Mesenchymal stem cell (in vitro differentiated cells and primary cell): ENCODE data around the gene ABCB8.

Source experiments
- DNase-seq: peaks from one replicate; pipeline ENCODE4 v3.0.0-alpha.2; 2013
- H2AFZ ChIP-seq: one replicate; pipeline ENCODE4 v1.6.1; 2013; ENCODE audit warnings: low read depth, mild to moderate bottlenecking, control low read depth, inconsistent platforms, low read length, moderate library complexity
- H2AK5ac ChIP-seq: 2 replicates; pipeline ENCODE4 v1.6.1; 2013; ENCODE audit warnings: low read length, moderate library complexity, mild to moderate bottlenecking, inconsistent platforms; ENCODE audit not compliant: severe bottlenecking
- H2BK120ac ChIP-seq: one replicate; pipeline ENCODE4 v1.6.1; 2013; ENCODE audit warnings: low read depth, mild to moderate bottlenecking, inconsistent platforms, low read length, moderate library complexity
- H2BK12ac ChIP-seq, 2 experiments: one replicate each; pipeline ENCODE4 v1.6.1; 2013; ENCODE audit warnings: inconsistent platforms in 2 of 2, low read length in 2 of 2, mild to moderate bottlenecking in 2 of 2, moderate library complexity in 2 of 2, control low read depth in 1 of 2
- H2BK15ac ChIP-seq: one replicate; pipeline ENCODE4 v1.6.1; 2013; ENCODE audit warnings: mild to moderate bottlenecking, low read depth, inconsistent platforms; ENCODE audit not compliant: poor library complexity, severe bottlenecking
- H2BK5ac ChIP-seq: 2 replicates; pipeline ENCODE4 v1.6.1; 2013; ENCODE audit warnings: low read depth, mild to moderate bottlenecking, low read length, control low read depth, inconsistent platforms; ENCODE audit not compliant: poor library complexity, severe bottlenecking
- H3K14ac ChIP-seq, 2 experiments: one replicate each; pipeline ENCODE4 v1.6.1; 2013; ENCODE audit warnings: inconsistent platforms in 2 of 2, low read length in 2 of 2, control low read depth in 1 of 2, mild to moderate bottlenecking in 1 of 2, moderate library complexity in 1 of 2
- H3K18ac ChIP-seq, 2 experiments: one replicate each; pipeline ENCODE4 v1.6.1; 2013; ENCODE audit warnings: inconsistent platforms in 2 of 2, low read length in 2 of 2, control low read depth in 1 of 2, low read depth in 1 of 2, mild to moderate bottlenecking in 1 of 2
- H3K23ac ChIP-seq, 2 experiments: one replicate each; pipeline ENCODE4 v1.6.1; 2013; ENCODE audit warnings: inconsistent platforms in 2 of 2, low read length in 2 of 2, mild to moderate bottlenecking in 2 of 2, moderate library complexity in 2 of 2, control low read depth in 1 of 2
- H3K27ac ChIP-seq: 2 replicates; pipeline ENCODE4 v1.5.1; 2013; ENCODE audit warnings: mild to moderate bottlenecking, moderate library complexity, low read length, control low read depth, inconsistent platforms; ENCODE audit not compliant: poor library complexity, severe bottlenecking
- H3K27me3 ChIP-seq, 2 experiments: 2 replicates each; pipeline versions ENCODE4 v1.6.1 to v1.7.0; 2013; ENCODE audit warnings: low read length in 2 of 2, mild to moderate bottlenecking in 2 of 2, moderate library complexity in 2 of 2, control low read depth in 1 of 2, inconsistent platforms in 1 of 2; ENCODE audit not compliant: control insufficient read depth in 1 of 2, insufficient read depth in 1 of 2
- H3K36me3 ChIP-seq, 2 experiments: 2 replicates each; pipeline versions ENCODE4 v1.6.1 to v1.7.0; 2013; ENCODE audit warnings: low read length in 2 of 2, control low read depth in 1 of 2, inconsistent platforms in 1 of 2, low read depth in 1 of 2, mild to moderate bottlenecking in 1 of 2; ENCODE audit not compliant: insufficient read depth in 2 of 2, control insufficient read depth in 1 of 2
- H3K4ac ChIP-seq, 2 experiments: one replicate each; pipeline ENCODE4 v1.6.1; 2013; ENCODE audit warnings: inconsistent platforms in 2 of 2, low read length in 2 of 2, mild to moderate bottlenecking in 2 of 2, moderate library complexity in 2 of 2, control low read depth in 1 of 2, low read depth in 1 of 2
- H3K4me1 ChIP-seq: 2 replicates; pipeline ENCODE4 v1.6.1; 2013; ENCODE audit warnings: low read depth, low read length, control low read depth; ENCODE audit not compliant: control insufficient read depth, insufficient read depth
- H3K4me2 ChIP-seq: 2 replicates; pipeline ENCODE4 v1.6.1; 2013; ENCODE audit warnings: low read length, mild to moderate bottlenecking, inconsistent platforms; ENCODE audit not compliant: poor library complexity, severe bottlenecking
- H3K4me3 ChIP-seq, 2 experiments: 2 replicates each; pipeline versions ENCODE4 v1.5.1 to v1.7.0; 2013; ENCODE audit warnings: low read length in 2 of 2, mild to moderate bottlenecking in 2 of 2, control low read depth in 1 of 2, low read depth in 1 of 2; ENCODE audit not compliant: insufficient read depth in 1 of 2
- H3K79me1 ChIP-seq: replicated peaks from 2 replicates; pipeline ENCODE4 v1.6.1; 2013; ENCODE audit warnings: mild to moderate bottlenecking, control low read depth, low read length, inconsistent platforms; ENCODE audit not compliant: poor library complexity, severe bottlenecking
- H3K9ac ChIP-seq: 2 replicates; pipeline ENCODE4 v1.7.0; 2013; ENCODE audit warnings: mild to moderate bottlenecking, low read length, moderate library complexity
- H3K9me3 ChIP-seq: 2 replicates; pipeline ENCODE4 v1.7.0; 2013; ENCODE audit warnings: mild to moderate bottlenecking, low read length; ENCODE audit not compliant: control insufficient read depth
- H4K8ac ChIP-seq: one replicate; pipeline ENCODE4 v1.6.1; 2013; ENCODE audit warnings: inconsistent platforms, mild to moderate bottlenecking, low read length, moderate library complexity
- H4K91ac ChIP-seq: one replicate; pipeline ENCODE4 v1.6.1; 2013; ENCODE audit warnings: mild to moderate bottlenecking, low read length, inconsistent platforms
- WGBS: methylation state at CpG from one replicate; pipeline ENCODE4 v1.1.7; 2013; ENCODE audit warnings: mixed read lengths; 5-methylcytosine and 5-hydroxymethylcytosine counted together

ABCB8 gene

DNA sequence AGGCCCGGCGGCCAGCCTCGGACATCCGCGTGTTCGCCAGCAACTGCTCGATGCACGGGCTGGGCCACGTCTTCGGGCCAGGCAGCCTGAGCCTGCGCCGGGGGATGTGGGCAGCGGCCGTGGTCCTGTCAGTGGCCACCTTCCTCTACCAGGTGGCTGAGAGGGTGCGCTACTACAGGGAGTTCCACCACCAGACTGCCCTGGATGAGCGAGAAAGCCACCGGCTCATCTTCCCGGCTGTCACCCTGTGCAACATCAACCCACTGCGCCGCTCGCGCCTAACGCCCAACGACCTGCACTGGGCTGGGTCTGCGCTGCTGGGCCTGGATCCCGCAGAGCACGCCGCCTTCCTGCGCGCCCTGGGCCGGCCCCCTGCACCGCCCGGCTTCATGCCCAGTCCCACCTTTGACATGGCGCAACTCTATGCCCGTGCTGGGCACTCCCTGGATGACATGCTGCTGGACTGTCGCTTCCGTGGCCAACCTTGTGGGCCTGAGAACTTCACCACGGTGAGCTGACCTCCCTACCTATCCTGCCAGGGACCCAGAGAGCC is 20.7 kb downstream of the ABCB8 start:
- Histone ChIP-seq H3K4ac (no peak overlapping the region), H3K9ac (no peak overlapping the region), H3K27ac (no peak overlapping the region), H2AFZ (no peak overlapping the region), H3K14ac (no peak overlapping the region), H2BK5ac (no peak overlapping the region), H2BK12ac (no peak overlapping the region), H3K4me1 (peaks cover 17% of the 10 kb centered on the region), H3K18ac (no peak overlapping the region), H4K8ac (no peak overlapping the region), H3K36me3 (peaks cover 18 to 46% of the 10 kb centered on the region in 2 experiments), H3K9me3 (no peaks in the 10 kb centered on the region), H3K79me1 (no peaks in the 10 kb centered on the region), H2AK5ac (no peak overlapping the region), H4K91ac (peak overlapping the region; percentile 52), H3K23ac (no peak overlapping the region), H2BK120ac (no peak overlapping the region), H3K4me3 (no peak overlapping the region), H3K4me2 (no peak overlapping the region), H2BK15ac (peak overlapping the region; percentile 83), H3K27me3 (peaks cover 8 to 16% of the 10 kb centered on the region in 2 experiments)
- 94% methylated on average over 38 of the region's 38 CpGs for WGBS
- no peak for DNase-seq

DNA sequence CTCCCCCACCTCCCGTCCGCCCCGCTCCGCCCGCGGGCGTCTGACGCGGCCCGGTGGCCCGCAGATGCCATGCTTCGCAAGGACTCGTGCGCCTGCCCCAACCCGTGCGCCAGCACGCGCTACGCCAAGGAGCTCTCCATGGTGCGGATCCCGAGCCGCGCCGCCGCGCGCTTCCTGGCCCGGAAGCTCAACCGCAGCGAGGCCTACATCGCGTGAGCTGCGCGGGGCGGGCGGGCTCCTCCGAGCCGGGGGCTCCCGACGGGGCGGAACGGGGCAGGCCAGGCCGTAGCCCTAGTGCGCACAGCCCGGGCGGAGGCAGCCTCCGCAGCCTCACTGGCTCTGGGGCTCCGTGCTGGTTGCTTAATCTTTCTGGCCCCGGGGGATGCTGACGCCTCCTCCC is 22.9 kb downstream of the ABCB8 start:
- Histone ChIP-seq H3K4me1 (peaks cover 17% of the 10 kb centered on the region), H2AFZ (no peak overlapping the region), H3K27ac (no peak overlapping the region), H3K27me3 (peaks cover 8 to 16% of the 10 kb centered on the region in 2 experiments), H3K23ac (no peak overlapping the region), H3K14ac (no peak overlapping the region), H4K8ac (no peak overlapping the region), H2BK5ac (no peak overlapping the region), H3K4me2 (peak overlapping the region; percentile 62), H3K36me3 (peaks cover 19 to 47% of the 10 kb centered on the region in 2 experiments), H3K4ac (no peak overlapping the region), H2BK120ac (no peak overlapping the region), H2AK5ac (no peak overlapping the region), H2BK15ac (peak overlapping the region; percentile 49), H3K4me3 (peak overlapping the region; percentile 3 to 37), H2BK12ac (no peak overlapping the region), H3K79me1 (peaks cover 4% of the 10 kb centered on the region), H3K9me3 (no peaks in the 10 kb centered on the region), H3K9ac (no peak overlapping the region), H4K91ac (no peak overlapping the region), H3K18ac (no peak overlapping the region)
- peak; percentile 87 for DNase-seq
- WGBS, result 2% methylated on average over 44 of the region's 50 CpGs

DNA sequence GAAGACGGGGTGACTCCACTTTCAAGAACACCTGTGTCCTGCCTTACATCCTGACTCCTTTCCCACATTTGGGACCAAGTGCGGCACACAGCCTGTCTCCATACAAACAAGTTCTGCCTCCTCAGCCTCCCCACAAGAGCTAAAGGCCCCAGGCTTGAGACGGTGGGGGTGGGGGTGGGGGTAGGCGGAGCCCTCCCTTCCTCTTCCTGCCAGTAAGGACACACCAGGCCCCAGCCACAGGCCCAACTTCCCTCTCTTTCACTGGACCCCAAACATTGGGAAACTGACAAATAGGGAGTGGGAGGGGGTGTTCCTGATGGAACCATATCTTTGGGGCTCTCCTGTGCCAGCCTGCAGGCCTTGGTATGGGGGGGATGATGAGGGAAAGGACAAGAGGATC is 24.8 kb downstream of the ABCB8 start:
- DNase-seq, result no peak
- Histone ChIP-seq H4K8ac (no peak overlapping the region), H3K4me3 (no peak overlapping the region), H2AFZ (no peak overlapping the region), H2BK15ac (no peak overlapping the region), H3K79me1 (peaks cover 15% of the 10 kb centered on the region), H3K4me2 (no peak overlapping the region), H3K23ac (no peak overlapping the region), H3K9me3 (no peaks in the 10 kb centered on the region), H3K4me1 (peaks cover 18% of the 10 kb centered on the region), H3K9ac (no peak overlapping the region), H4K91ac (no peak overlapping the region), H3K18ac (no peak overlapping the region), H2AK5ac (no peak overlapping the region), H3K27me3 (peaks cover 8 to 16% of the 10 kb centered on the region in 2 experiments), H3K27ac (no peak overlapping the region), H2BK12ac (no peak overlapping the region), H3K4ac (no peak overlapping the region), H3K14ac (no peak overlapping the region), H2BK120ac (no peak overlapping the region), H2BK5ac (no peak overlapping the region), H3K36me3 (peaks cover 19 to 41% of the 10 kb centered on the region in 2 experiments)
- WGBS, result no CpG with 5 or more reads among the region's 4 CpGs

GRCh38 chr7:151053751-151054150 is 25.5 kb downstream of the ABCB8 start:
- Histone ChIP-seq H3K27me3 (peaks cover 8 to 16% of the 10 kb centered on the region in 2 experiments), H2BK120ac (no peak overlapping the region), H2AK5ac (no peak overlapping the region), H3K9ac (no peak overlapping the region), H2AFZ (no peak overlapping the region), H3K4me3 (no peak overlapping the region), H4K8ac (no peak overlapping the region), H2BK5ac (no peak overlapping the region), H3K14ac (no peak overlapping the region), H3K4me1 (peaks cover 22% of the 10 kb centered on the region), H3K4ac (no peak overlapping the region), H3K4me2 (no peak overlapping the region), H3K18ac (no peak overlapping the region), H2BK12ac (no peak overlapping the region), H3K9me3 (no peaks in the 10 kb centered on the region), H2BK15ac (no peak overlapping the region), H3K79me1 (peaks cover 15% of the 10 kb centered on the region), H3K36me3 (peaks cover 19 to 41% of the 10 kb centered on the region in 2 experiments), H4K91ac (no peak overlapping the region), H3K27ac (no peak overlapping the region), H3K23ac (no peak overlapping the region)
- no peak for DNase-seq
- 97% methylated on average over 8 of the region's 8 CpGs for WGBS
